NK-92 treated with Interleukin-12 subunit alpha and Interleukin-12 subunit beta, amount 100 ng/mL, for 24 hours (cell line): ENCODE data around the gene TMEM40.
"Not testable (repeated sequence)": the region's sequence is repeated elsewhere in the genome, so short reads cannot be mapped to it uniquely, and the experiment has no call there.

ENCODE experiments used
- DNase-seq: peaks from one replicate; lab custom pipeline; 2025; lab: John Stamatoyannopoulos, UW

TMEM40 gene

GRCh38 chr3:12719541-12719940, 39.5 kb downstream of the TMEM40 start:
- DNase-seq: no peak

DNA sequence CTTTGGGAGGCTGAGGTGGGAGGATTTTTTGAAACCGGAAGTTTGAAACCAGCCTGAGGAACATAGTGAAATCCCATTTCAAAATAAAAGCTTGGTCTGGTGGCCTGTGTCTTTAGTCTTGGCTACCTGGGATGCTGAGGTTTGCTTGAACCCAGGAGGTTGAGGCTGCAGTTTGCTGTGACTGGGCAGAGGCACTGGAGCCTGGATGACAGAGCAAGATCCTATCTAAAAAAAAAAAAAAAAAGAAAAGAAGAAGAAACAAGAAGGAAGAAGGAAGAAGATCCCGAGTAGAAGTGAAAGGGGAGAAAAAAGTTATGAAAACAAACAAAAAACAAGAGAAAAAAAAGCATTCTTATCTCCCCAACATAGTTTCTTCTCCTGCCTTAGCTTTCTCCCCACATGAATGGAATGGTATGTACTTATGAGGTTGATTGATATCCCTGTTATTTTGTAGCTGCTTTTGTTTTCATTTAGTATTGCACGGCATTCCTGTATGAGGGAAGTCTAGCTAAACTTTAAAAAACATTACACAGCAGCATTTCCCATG, 42.4 kb downstream of the TMEM40 start:
- DNase-seq: no peak

DNA sequence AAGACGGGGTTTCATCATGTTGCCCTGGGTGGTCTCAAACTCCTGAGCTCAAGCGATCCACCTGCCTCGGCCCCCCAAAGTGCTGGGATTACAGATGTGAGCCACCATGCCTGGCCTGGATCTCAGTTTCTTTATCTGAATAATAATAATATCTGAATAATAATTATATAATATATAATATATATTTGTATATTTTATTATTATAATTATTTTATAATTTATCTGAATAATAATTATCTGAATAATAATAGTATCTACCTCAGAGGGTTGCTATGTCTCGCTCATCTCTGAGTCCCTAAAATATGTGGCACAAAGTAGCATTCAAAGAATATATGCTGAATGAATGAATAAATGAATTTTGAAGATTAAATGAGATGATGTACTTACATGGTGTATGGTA, 44.8 kb downstream of the TMEM40 start:
- no peak for DNase-seq

GRCh38 chr3:12710062-12710461, 49.0 kb downstream of the TMEM40 start:
- DNase-seq: no peak

GRCh38 chr3:12709334-12709733, 49.7 kb downstream of the TMEM40 start:
- no peak for DNase-seq

DNA sequence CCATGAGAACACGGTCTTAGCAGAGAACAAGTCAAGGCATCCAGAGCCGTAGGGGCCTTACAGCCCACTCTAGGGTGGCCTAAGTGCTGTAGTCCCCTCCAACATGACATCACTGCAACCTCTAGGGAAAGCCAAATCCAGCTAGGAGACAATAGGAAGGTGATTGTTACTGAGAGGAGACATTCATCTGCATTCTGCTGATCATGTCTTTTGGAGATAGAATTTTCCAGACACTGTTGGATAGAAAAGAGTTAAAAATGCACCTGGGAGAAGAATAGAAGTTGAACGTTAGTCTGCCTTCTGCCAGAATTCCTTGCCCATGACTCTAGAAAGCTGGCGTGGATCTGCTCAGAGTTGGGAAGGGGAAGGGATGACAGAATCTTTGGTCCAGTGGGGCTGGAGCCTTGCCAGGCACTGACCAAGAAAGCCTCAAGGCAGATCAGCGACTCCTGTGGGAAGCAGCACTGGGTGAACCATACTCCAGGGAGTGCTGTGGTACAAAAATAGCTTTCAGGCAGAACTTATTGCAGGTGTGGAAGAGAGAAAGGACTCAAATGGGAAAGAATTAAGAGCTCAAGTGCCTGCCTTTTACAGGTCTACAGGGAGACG, 50.4 kb downstream of the TMEM40 start:
- no peak for DNase-seq

GRCh38 chr3:12707449-12707848, 51.6 kb downstream of the TMEM40 start:
- no peak for DNase-seq

- peak; percentile 40 for DNase-seq
These were observed 52.4 kb downstream of the TMEM40 start for GRCh38 chr3:12706504-12707253.

DNA sequence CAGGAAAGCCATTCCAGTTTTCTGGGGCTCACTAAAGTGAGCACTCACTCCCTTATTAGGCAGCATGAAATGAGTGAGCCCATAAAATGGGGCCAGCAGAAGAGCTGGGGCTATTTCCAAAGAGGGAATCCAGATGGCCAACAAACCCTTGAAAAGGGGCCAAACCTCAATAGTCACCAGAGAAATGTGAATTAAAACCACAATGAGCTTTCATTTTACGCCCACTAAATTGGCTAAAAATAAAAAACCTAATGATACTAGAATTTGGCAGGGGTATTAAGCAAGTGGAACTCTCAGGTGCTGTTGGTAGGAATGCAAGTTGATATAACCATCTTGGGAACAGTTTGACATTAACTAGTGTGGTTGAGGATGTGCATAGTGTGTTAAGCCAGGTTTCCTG, 53.1 kb downstream of the TMEM40 start:
- DNase-seq: no peak

- DNase-seq: no peak
These were observed 53.6 kb downstream of the TMEM40 start for GRCh38 chr3:12705374-12705926.

GRCh38 chr3:12702501-12702900, 56.6 kb downstream of the TMEM40 start:
- no peak for DNase-seq

DNA sequence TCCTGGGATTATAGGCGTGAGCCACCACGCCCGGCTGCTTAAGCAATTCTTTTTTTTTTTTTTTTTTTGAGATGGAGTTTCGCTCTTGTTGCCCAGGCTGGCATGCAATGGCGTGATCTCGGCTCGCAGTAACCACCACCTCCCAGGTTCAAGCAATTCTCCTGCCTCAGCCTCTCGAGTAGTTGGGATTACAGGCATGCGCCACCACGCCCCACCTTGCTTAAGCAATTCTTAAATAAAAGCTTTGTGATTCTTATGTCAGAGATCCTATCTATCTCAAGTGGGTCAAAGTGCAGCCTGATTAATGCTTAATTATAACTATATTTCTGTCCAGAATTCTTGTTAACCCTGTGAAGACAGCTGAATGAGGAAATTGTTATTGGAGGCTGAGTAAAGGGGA, 57.5 kb downstream of the TMEM40 start:
- DNase-seq: not testable (repeated sequence)

GRCh38 chr3:12700800-12701199, 58.3 kb downstream of the TMEM40 start:
- no peak for DNase-seq

GRCh38 chr3:12695916-12696315, 63.1 kb downstream of the TMEM40 start:
- DNase-seq: no peak

DNA sequence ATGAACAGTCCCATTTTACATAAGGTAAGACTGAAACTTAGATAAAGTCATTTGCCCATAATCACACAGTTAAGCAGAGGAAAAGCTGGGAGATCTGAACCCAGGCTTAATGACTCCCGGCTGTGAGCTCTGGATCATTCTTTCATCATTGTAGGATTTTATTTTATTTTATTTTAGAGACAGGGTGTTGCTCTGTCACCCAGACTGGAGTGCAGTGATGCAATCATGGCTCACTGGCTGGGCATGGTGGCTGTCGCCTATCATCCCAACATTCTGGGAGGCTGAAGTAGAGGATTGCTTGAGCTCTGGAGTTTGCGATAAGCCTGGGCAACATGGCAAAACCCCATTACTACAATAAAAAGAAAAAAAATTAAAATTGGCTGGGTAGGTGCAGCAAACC, 63.9 kb downstream of the TMEM40 start:
- DNase-seq: no peak

DNA sequence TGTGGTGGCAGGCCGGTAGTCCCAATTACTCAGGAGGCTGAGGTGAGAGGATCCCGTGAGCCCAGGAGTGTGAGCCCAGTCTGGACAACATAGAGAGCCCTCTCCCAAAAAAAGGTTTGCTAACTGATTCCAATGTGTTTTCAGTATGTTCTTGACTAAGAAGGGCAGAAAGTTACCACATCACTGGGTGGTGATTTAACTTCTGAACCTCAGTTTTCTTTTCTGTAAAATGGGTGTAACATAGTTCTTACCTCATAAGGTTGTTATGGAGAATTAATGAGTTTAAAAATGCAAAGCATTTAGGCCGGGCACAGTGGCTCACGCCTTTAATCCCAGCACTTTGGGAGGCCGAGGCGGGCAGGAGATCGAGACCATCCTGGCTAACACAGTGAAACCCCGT, 66.6 kb downstream of the TMEM40 start:
- DNase-seq: no peak

DNA sequence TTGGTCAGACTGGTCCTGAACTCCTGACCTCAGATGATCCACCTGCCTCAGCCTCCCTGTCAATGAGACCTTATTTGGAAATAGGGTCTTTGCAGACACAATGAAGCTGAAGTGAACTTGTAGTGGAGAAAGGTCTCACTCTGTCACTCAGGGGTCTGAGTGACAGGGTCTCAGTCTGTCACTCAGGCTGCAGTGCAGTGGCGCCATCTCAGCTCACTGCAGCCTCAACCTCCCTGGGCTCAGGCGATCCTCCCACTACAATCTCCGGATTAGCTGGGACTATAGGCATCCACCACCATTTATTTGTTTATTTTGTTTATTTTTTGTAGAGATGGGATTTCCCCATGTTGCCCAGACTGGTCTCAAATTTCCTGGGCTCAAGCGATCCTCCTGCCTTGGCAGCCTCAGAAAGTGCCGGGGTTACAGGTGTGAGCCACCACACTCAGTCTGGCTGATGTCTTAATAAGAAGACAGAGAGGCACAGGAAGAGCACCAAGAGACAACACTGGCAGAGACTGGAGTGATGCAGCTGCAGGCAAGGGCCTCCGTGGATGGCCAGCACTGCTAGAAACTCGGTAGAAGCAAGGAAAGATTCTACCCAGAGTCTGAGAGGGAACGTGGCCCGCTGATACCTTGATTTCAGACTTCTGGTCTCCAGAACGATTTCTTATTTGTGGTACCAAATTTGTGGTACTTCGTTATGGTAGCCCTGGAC, 68.9 kb downstream of the TMEM40 start:
- DNase-seq: no peak

DNA sequence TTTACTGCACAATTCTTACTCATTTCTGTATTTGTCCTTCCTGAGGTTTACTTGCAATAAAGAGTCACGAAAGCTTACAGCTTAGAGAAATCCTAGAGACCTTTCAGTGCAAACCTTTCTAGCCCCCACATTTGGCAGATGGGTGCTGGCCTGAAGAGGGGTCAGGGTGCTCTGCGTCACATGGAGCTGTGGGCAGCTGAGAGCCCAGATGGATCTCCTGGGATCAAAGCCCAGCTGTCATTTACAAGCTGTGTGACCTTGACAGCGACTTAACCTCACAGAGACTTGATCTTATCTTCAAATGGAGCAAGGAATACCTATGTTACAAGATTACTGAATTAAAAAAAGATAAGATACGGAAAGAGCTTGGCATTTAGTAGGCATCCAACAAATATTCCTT, 71.1 kb downstream of the TMEM40 start:
- no peak for DNase-seq

- DNase-seq: no peak
These were observed 73.0 kb downstream of the TMEM40 start for GRCh38 chr3:12686096-12686495.
